ENCODE measurements around the gene APBB2. TPM values are rescaled to one million over a fixed set of nuclear protein-coding genes. Genes with fewer than 3 reads are reported as not detected.

Gene APBB2
- total RNA-seq, 1 donor from 2014 or later: 63.2 TPM

- Mint-ChIP-seq H3K4me1 (peaks cover 43% of the 10 kb centered on the region), H3K27ac (no peak overlapping the region), H3K4me3 (no peak overlapping the region), H3K27me3 (ENCODE audit: low read depth) (no peaks in the 10 kb centered on the region), H3K36me3 (peaks cover 6% of the 10 kb centered on the region), H3K9me3 (peaks cover 14% of the 10 kb centered on the region)
- no peak for TF ChIP-seq CTCF (IDR thresholded peaks at IDR 0.05; ENCODE audit: unreplicated experiment)
- no peak for DNase-seq (ENCODE audit: low spot score in 2 of 2, unreplicated experiment in 2 of 2)
These were observed 30.3 kb downstream of the APBB2 start for GRCh38 chr4:41184009-41184408.

- Mint-ChIP-seq H3K36me3 (peaks cover 6% of the 10 kb centered on the region), H3K27ac (no peak overlapping the region), H3K4me3 (no peak overlapping the region), H3K4me1 (peaks cover 50% of the 10 kb centered on the region), H3K27me3 (ENCODE audit: low read depth) (no peaks in the 10 kb centered on the region), H3K9me3 (peaks cover 14% of the 10 kb centered on the region)
- TF ChIP-seq CTCF (IDR thresholded peaks at IDR 0.05; ENCODE audit: unreplicated experiment): no peak
- DNase-seq (ENCODE audit: low spot score in 2 of 2, unreplicated experiment in 2 of 2): no peak
These were observed 31.3 kb downstream of the APBB2 start for GRCh38 chr4:41183021-41183553.

- no peak for TF ChIP-seq CTCF (IDR thresholded peaks at IDR 0.05; ENCODE audit: unreplicated experiment)
- H3K9me3 Mint-ChIP-seq: peaks cover 14% of the 10 kb centered on the region
- no peak overlapping the region for H3K27ac Mint-ChIP-seq
- H3K4me1 Mint-ChIP-seq: peaks cover 48% of the 10 kb centered on the region
- H3K4me3 Mint-ChIP-seq: no peak overlapping the region
- H3K36me3 Mint-ChIP-seq: peaks cover 6% of the 10 kb centered on the region
- no peak for DNase-seq (ENCODE audit: low spot score in 2 of 2, unreplicated experiment in 2 of 2)
- no peaks in the 10 kb centered on the region for H3K27me3 Mint-ChIP-seq (ENCODE audit: low read depth)
These were observed 33.3 kb downstream of the APBB2 start for GRCh38 chr4:41181037-41181436.

GRCh38 chr4:41179498-41180195 is 34.7 kb downstream of the APBB2 start:
- Mint-ChIP-seq H3K4me3 (no peak overlapping the region), H3K9me3 (peaks cover 14% of the 10 kb centered on the region), H3K4me1 (peaks cover 44% of the 10 kb centered on the region), H3K36me3 (peaks cover 6% of the 10 kb centered on the region), H3K27me3 (ENCODE audit: low read depth) (no peaks in the 10 kb centered on the region), H3K27ac (peak overlapping the region; percentile 71)
- TF ChIP-seq CTCF (IDR thresholded peaks at IDR 0.05; ENCODE audit: unreplicated experiment): no peak
- no peak for DNase-seq (ENCODE audit: low spot score in 2 of 2, unreplicated experiment in 2 of 2)

- H3K4me3 Mint-ChIP-seq: no peak overlapping the region
These were observed 35.7 kb downstream of the APBB2 start for GRCh38 chr4:41178372-41179370.

More at GRCh38 chr4:41178372-41179370, 35.7 kb downstream of the APBB2 start:
- no peak for TF ChIP-seq CTCF (IDR thresholded peaks at IDR 0.05; ENCODE audit: unreplicated experiment)
- H3K9me3 Mint-ChIP-seq: peaks cover 14% of the 10 kb centered on the region
- H3K36me3 Mint-ChIP-seq: peaks cover 6% of the 10 kb centered on the region
- DNase-seq (ENCODE audit: low spot score in 2 of 2, unreplicated experiment in 2 of 2): no peak
- H3K4me1 Mint-ChIP-seq: peaks cover 51% of the 10 kb centered on the region
- no peaks in the 10 kb centered on the region for H3K27me3 Mint-ChIP-seq (ENCODE audit: low read depth)
- H3K27ac Mint-ChIP-seq: peak overlapping the region; percentile 40
